Astrocyte (in vitro differentiated cells and primary cell): ENCODE measurements around the gene ZNF518A. TPM values are rescaled to one million over a fixed set of nuclear protein-coding genes. Genes with fewer than 3 reads are reported as not detected.

ENCODE experiments used
- DNase-seq: peaks from one replicate; pipeline ENCODE4 v3.0.0-alpha.2; 2010; ENCODE audit warnings: low read depth
- FAIRE-seq: peaks from 2 replicates; lab custom pipeline; 2011; peaks lifted over from hg19 to GRCh38; lab: Jason Lieb, UNC
- H2AFZ ChIP-seq: 2 replicates; pipeline ENCODE4 v1.6.0; 2012; ENCODE audit warnings: low read depth, low read length, inconsistent platforms
- H3K27ac ChIP-seq: 2 replicates; pipeline ENCODE4 v1.5.1; 2011; ENCODE audit warnings: low read depth, low read length, inconsistent platforms
- H3K27me3 ChIP-seq: 2 replicates; pipeline ENCODE4 v1.6.0; 2011; ENCODE audit warnings: low read length, inconsistent platforms; ENCODE audit not compliant: insufficient read depth
- H3K36me3 ChIP-seq: 2 replicates; pipeline ENCODE4 v1.5.1; 2011; ENCODE audit warnings: low read length, inconsistent platforms; ENCODE audit not compliant: insufficient read depth
- H3K4me1 ChIP-seq: 2 replicates; pipeline ENCODE4 v1.5.1; 2011; ENCODE audit warnings: low read length, inconsistent platforms; ENCODE audit not compliant: insufficient read depth
- H3K4me2 ChIP-seq: 2 replicates; pipeline ENCODE4 v1.6.0; 2012; ENCODE audit warnings: low read length, inconsistent platforms
- H3K4me3 ChIP-seq: 2 replicates; pipeline ENCODE4 v1.5.1; 2011; ENCODE audit warnings: low read depth, mild to moderate bottlenecking, low read length, inconsistent platforms; ENCODE audit not compliant: insufficient read depth
- H3K79me2 ChIP-seq: 2 replicates; pipeline ENCODE4 v1.6.0; 2012; ENCODE audit warnings: mild to moderate bottlenecking, low read length, inconsistent platforms; ENCODE audit not compliant: insufficient read depth
- H3K9ac ChIP-seq: 2 replicates; pipeline ENCODE4 v1.6.0; 2012; ENCODE audit warnings: mild to moderate bottlenecking, low read length, inconsistent platforms
- H3K9me3 ChIP-seq: 2 replicates; pipeline ENCODE4 v1.5.1; 2012; ENCODE audit warnings: low read depth, mild to moderate bottlenecking, low read length, inconsistent platforms; ENCODE audit not compliant: insufficient read depth
- H4K20me1 ChIP-seq: 2 replicates; pipeline ENCODE4 v1.6.0; 2012; ENCODE audit warnings: low read length, inconsistent platforms; ENCODE audit not compliant: insufficient read depth
- H3K27ac Mint-ChIP-seq: one replicate; pipeline ENCODE4 v1.8.0; 2021; ENCODE audit warnings: mild to moderate bottlenecking, mixed read lengths; ENCODE audit not compliant: unreplicated experiment
- H3K27me3 Mint-ChIP-seq: one replicate; pipeline ENCODE4 v1.8.0; 2021; ENCODE audit warnings: low read depth, mixed read lengths; ENCODE audit not compliant: unreplicated experiment
- H3K36me3 Mint-ChIP-seq: one replicate; pipeline ENCODE4 v1.8.0; 2021; ENCODE audit warnings: low read depth, mixed read lengths; ENCODE audit not compliant: unreplicated experiment
- H3K4me1 Mint-ChIP-seq: one replicate; pipeline ENCODE4 v1.8.0; 2021; ENCODE audit warnings: low read depth, mixed read lengths; ENCODE audit not compliant: unreplicated experiment
- H3K4me3 Mint-ChIP-seq: one replicate; pipeline ENCODE4 v1.8.0; 2021; ENCODE audit warnings: mild to moderate bottlenecking, moderate library complexity, mixed read lengths; ENCODE audit not compliant: unreplicated experiment
- H3K9me3 Mint-ChIP-seq: one replicate; pipeline ENCODE4 v1.8.0; 2021; ENCODE audit warnings: mild to moderate bottlenecking, mixed read lengths; ENCODE audit not compliant: unreplicated experiment
- CTCF ChIP-seq: IDR thresholded peaks from 2 replicates; pipeline ENCODE4 v1.5.1; 2011; ENCODE audit warnings: low read depth, mild to moderate bottlenecking, inconsistent platforms, low read length, moderate library complexity; ENCODE audit not compliant: insufficient read depth
- EZH2 ChIP-seq: IDR thresholded peaks from 2 replicates; pipeline ENCODE4 v1.6.1; 2012; ENCODE audit warnings: mild to moderate bottlenecking, low read length, inconsistent platforms; ENCODE audit not compliant: insufficient read depth
- total RNA-seq: library from RNA; stranded (reverse); gene quantifications from 2 replicates; pipeline ENCODE4 v1.2.1, GENCODE V29; 2021

ZNF518A gene
- total RNA-seq, 1 donor from 2014 or later = 24.1 TPM

GRCh38 chr10:96205580-96205979, 75.5 kb downstream of the ZNF518A start:
- Histone ChIP-seq H2AFZ (no peak overlapping the region), H3K27ac (no peak overlapping the region), H3K9ac (no peak overlapping the region), H3K4me3 (no peak overlapping the region), H3K9me3 (no peaks in the 10 kb centered on the region), H4K20me1 (no peaks in the 10 kb centered on the region), H3K36me3 (no peaks in the 10 kb centered on the region), H3K27me3 (peaks cover 2% of the 10 kb centered on the region), H3K4me2 (no peak overlapping the region), H3K79me2 (no peaks in the 10 kb centered on the region), H3K4me1 (no peaks in the 10 kb centered on the region)
- no peak for TF ChIP-seq EZH2
- Mint-ChIP-seq H3K9me3 (no peaks in the 10 kb centered on the region), H3K27me3 (peaks cover 3% of the 10 kb centered on the region), H3K36me3 (no peaks in the 10 kb centered on the region), H3K4me1 (no peaks in the 10 kb centered on the region), H3K4me3 (no peak overlapping the region), H3K27ac (no peak overlapping the region)
- DNase-seq (no peak), FAIRE-seq (no peak)

GRCh38 chr10:96208271-96208670, 78.2 kb downstream of the ZNF518A start:
- no peak overlapping the region for H3K27ac ChIP-seq
- Mint-ChIP-seq H3K9me3 (peaks cover 2% of the 10 kb centered on the region), H3K4me3 (no peak overlapping the region)

DNA sequence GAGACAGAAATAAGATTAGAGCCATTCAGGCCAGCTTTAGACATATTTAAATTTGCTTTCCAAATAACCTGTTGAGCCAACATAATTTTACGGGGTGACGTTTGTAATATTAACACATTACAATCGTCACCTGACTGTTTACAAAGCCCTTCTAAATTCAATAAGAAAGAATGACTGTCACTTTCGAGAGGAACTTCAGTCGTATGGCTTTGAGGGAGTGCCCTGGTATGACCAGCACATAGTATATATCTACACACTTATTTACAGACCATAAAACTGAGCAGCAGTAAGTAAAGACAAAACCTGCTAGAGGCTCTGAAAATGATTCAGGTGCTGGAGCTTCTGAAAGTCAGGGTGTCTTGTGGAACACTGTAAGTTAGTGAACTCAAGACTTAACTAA, 78.8 kb downstream of the ZNF518A start:
- no peaks in the 10 kb centered on the region for H3K79me2 ChIP-seq

More at GRCh38 chr10:96208271-96208670, 78.2 kb downstream of the ZNF518A start:
- Mint-ChIP-seq H3K36me3 (no peaks in the 10 kb centered on the region), H3K27ac (no peak overlapping the region), H3K27me3 (peaks cover 3% of the 10 kb centered on the region), H3K4me1 (no peaks in the 10 kb centered on the region)
- FAIRE-seq = no peak
- no peak for DNase-seq
- no peaks in the 10 kb centered on the region for H3K79me2 ChIP-seq
- no peaks in the 10 kb centered on the region for H3K4me1 ChIP-seq
- no peak overlapping the region for H3K4me3 ChIP-seq
- H3K9ac ChIP-seq = no peak overlapping the region
- no peak overlapping the region for H3K4me2 ChIP-seq
- TF ChIP-seq CTCF = no peak
- no peak for TF ChIP-seq EZH2
- H2AFZ ChIP-seq = no peak overlapping the region
- H3K36me3 ChIP-seq = no peaks in the 10 kb centered on the region
- no peaks in the 10 kb centered on the region for H3K9me3 ChIP-seq
- no peaks in the 10 kb centered on the region for H4K20me1 ChIP-seq
- peaks cover 2% of the 10 kb centered on the region for H3K27me3 ChIP-seq

More for the DNA sequence above, 78.8 kb downstream of the ZNF518A start:
- H3K9ac ChIP-seq = no peak overlapping the region
- no peak overlapping the region for H3K4me3 ChIP-seq
- DNase-seq = no peak
- H3K27me3 Mint-ChIP-seq = peaks cover 4% of the 10 kb centered on the region
- H3K9me3 ChIP-seq = no peaks in the 10 kb centered on the region
- no peak overlapping the region for H3K4me2 ChIP-seq
- no peak overlapping the region for H3K4me3 Mint-ChIP-seq
- H3K4me1 ChIP-seq = no peaks in the 10 kb centered on the region
- H4K20me1 ChIP-seq = no peaks in the 10 kb centered on the region
- H3K9me3 Mint-ChIP-seq = peaks cover 3% of the 10 kb centered on the region
- no peak for FAIRE-seq
- peaks cover under 1% of the 10 kb centered on the region for H3K36me3 Mint-ChIP-seq
- H3K4me1 Mint-ChIP-seq = no peaks in the 10 kb centered on the region
- no peak overlapping the region for H3K27ac ChIP-seq
- no peak overlapping the region for H2AFZ ChIP-seq
- peaks cover 2% of the 10 kb centered on the region for H3K27me3 ChIP-seq
- TF ChIP-seq EZH2 (no peak), CTCF (no peak)
- no peaks in the 10 kb centered on the region for H3K36me3 ChIP-seq
- no peak overlapping the region for H3K27ac Mint-ChIP-seq
